Liver (tissue), 9 donors: Measurements from ENCODE around the gene SPEG. TPM values are rescaled to one million over a fixed set of nuclear protein-coding genes. Genes with fewer than 3 reads are reported as not detected.

ENCODE experiments used
- DNase-seq: peaks from one replicate; pipeline ENCODE4 v3.0.0-alpha.2; 2017; ENCODE audit warnings: low spot score
- H3K27ac ChIP-seq, 2 donors: one replicate each; pipeline ENCODE4 v1.7.0; 2013; ENCODE audit warnings: inconsistent platforms in 2 of 2, low read length in 2 of 2, control low read depth in 1 of 2, low read depth in 1 of 2, mild to moderate bottlenecking in 1 of 2
- H3K27me3 ChIP-seq, 4 donors: one replicate each; pipeline versions ENCODE4 v1.6.1 to v1.7.0; 2013; ENCODE audit warnings: low read length in 3 of 4, inconsistent platforms in 1 of 4, mild to moderate bottlenecking in 1 of 4, moderate library complexity in 1 of 4; ENCODE audit not compliant: control insufficient read depth in 4 of 4, insufficient read depth in 4 of 4
- H3K36me3 ChIP-seq, 4 donors: one replicate each; pipeline versions ENCODE4 v1.6.1 to v1.7.0; 2013; ENCODE audit warnings: low read length in 3 of 4, mild to moderate bottlenecking in 3 of 4, low read depth in 1 of 4, moderate library complexity in 1 of 4; ENCODE audit not compliant: control insufficient read depth in 4 of 4, insufficient read depth in 3 of 4
- H3K4me1 ChIP-seq, 4 donors: one replicate each; pipeline versions ENCODE4 v1.6.1 to v1.7.0; 2013; ENCODE audit warnings: low read length in 3 of 4, mild to moderate bottlenecking in 3 of 4, moderate library complexity in 1 of 4; ENCODE audit not compliant: control insufficient read depth in 4 of 4, insufficient read depth in 4 of 4
- H3K4me3 ChIP-seq, 3 donors: one replicate each; pipeline versions ENCODE4 v1.6.1 to v1.7.0; 2013; ENCODE audit warnings: low read length in 3 of 3, control low read depth in 1 of 3, low read depth in 1 of 3, mild to moderate bottlenecking in 1 of 3
- H3K9ac ChIP-seq, 2 donors: one replicate each; pipeline ENCODE4 v1.7.0; 2013; ENCODE audit warnings: low read length in 2 of 2, mild to moderate bottlenecking in 2 of 2, moderate library complexity in 2 of 2, control low read depth in 1 of 2, low read depth in 1 of 2
- H3K9me3 ChIP-seq, 4 donors: one replicate each; pipeline versions ENCODE4 v1.6.1 to v1.7.0; 2013; ENCODE audit warnings: low read length in 3 of 4; ENCODE audit not compliant: control insufficient read depth in 4 of 4
- ATF3 ChIP-seq: IDR thresholded peaks from 2 replicates; pipeline ENCODE4 v1.6.1; 2016; ENCODE audit warnings: antibody characterized with exemption
- CTCF ChIP-seq: fragments of 150-350 bp; IDR thresholded peaks from 2 replicates; pipeline ENCODE4 v1.5.1; 2017; ENCODE audit warnings: improper control_type of control experiment, low read depth, low read length; ENCODE audit not compliant: missing input control
- EGR1 ChIP-seq, 2 donors: IDR thresholded peaks; 2 replicates each; pipeline ENCODE4 v1.6.1; 2016 to 2018; ENCODE audit warnings: antibody characterized with exemption in 2 of 2, low read depth in 2 of 2
- FOXA1 ChIP-seq: IDR thresholded peaks from 2 replicates; pipeline ENCODE4 v1.6.1; 2016; ENCODE audit warnings: antibody characterized with exemption
- FOXA2 ChIP-seq: IDR thresholded peaks from 2 replicates; pipeline ENCODE4 v1.6.1; 2016; ENCODE audit warnings: antibody characterized with exemption
- GABPA ChIP-seq, 2 donors: IDR thresholded peaks in 1 of 2; conservative IDR thresholded peaks in 1 of 2; 2 replicates each; pipeline ENCODE4 v1.6.1; 2016; ENCODE audit warnings: antibody characterized with exemption in 2 of 2, mild to moderate bottlenecking in 1 of 2, moderate library complexity in 1 of 2
- HNF4A ChIP-seq, 2 donors: conservative IDR thresholded peaks; 2 replicates each; pipeline ENCODE4 v1.6.1; 2016; ENCODE audit warnings: antibody characterized with exemption in 2 of 2, mild to moderate bottlenecking in 2 of 2
- HNF4G ChIP-seq: IDR thresholded peaks from 2 replicates; pipeline ENCODE4 v1.6.1; 2016; ENCODE audit warnings: antibody characterized with exemption
- JUND ChIP-seq, 2 donors: IDR thresholded peaks; 2 replicates each; pipeline ENCODE4 v1.6.1; 2016; ENCODE audit warnings: antibody characterized with exemption in 2 of 2
- MAX ChIP-seq: IDR thresholded peaks from 2 replicates; pipeline ENCODE4 v1.6.1; 2016; ENCODE audit warnings: antibody characterized with exemption
- NR2F2 ChIP-seq: IDR thresholded peaks from 2 replicates; pipeline ENCODE4 v1.6.1; 2016; ENCODE audit warnings: antibody characterized with exemption
- RAD21 ChIP-seq, 2 donors: IDR thresholded peaks; 2 replicates each; pipeline ENCODE4 v1.6.1; 2016; ENCODE audit warnings: antibody characterized with exemption in 2 of 2, mild to moderate bottlenecking in 2 of 2
- REST ChIP-seq: IDR thresholded peaks from 2 replicates; pipeline ENCODE4 v1.6.1; 2016; ENCODE audit warnings: antibody characterized with exemption, mild to moderate bottlenecking
- RXRA ChIP-seq, 2 donors: IDR thresholded peaks; 2 replicates each; pipeline ENCODE4 v1.6.1; 2017 to 2018; ENCODE audit warnings: antibody characterized with exemption in 2 of 2, mild to moderate bottlenecking in 1 of 2
- SP1 ChIP-seq: IDR thresholded peaks from 2 replicates; pipeline ENCODE4 v1.6.1; 2018; ENCODE audit warnings: antibody characterized with exemption, mild to moderate bottlenecking
- TAF1 ChIP-seq: conservative IDR thresholded peaks from 2 replicates; pipeline ENCODE4 v1.6.1; 2016; ENCODE audit warnings: antibody characterized with exemption, mild to moderate bottlenecking
- YY1 ChIP-seq: IDR thresholded peaks from 2 replicates; pipeline ENCODE4 v1.6.1; 2016; ENCODE audit warnings: antibody characterized with exemption, mild to moderate bottlenecking
- ZBTB33 ChIP-seq: IDR thresholded peaks from 2 replicates; pipeline ENCODE4 v1.6.1; 2016; ENCODE audit warnings: antibody characterized with exemption
- WGBS: extraction: QIAGEN DNeasy Blood & Tissue Kit; methylation state at CpG from one replicate; pipeline ENCODE4 v1.1.7; 2013; 5-methylcytosine and 5-hydroxymethylcytosine counted together
- polyA plus RNA-seq, 2 donors: library from polyadenylated mRNA; stranded (reverse) in 1 of 2; unstranded in 1 of 2; fragments of 200-250 nt in 1 of 2; fragments of >200 nt in 1 of 2; fragmentation: Nextera tagmentation in 1 of 2; extraction: Ambion mirVana in 1 of 2; gene quantifications; one replicate each; pipeline versions ENCODE4 v1.2.1 to v1.2.3, GENCODE V29; 2013 to 2015
- total RNA-seq, 2 donors: library from RNA; depleted of rRNA; stranded (reverse); fragments of >200 nt; gene quantifications; one replicate each; pipeline ENCODE4 v1.2.3, GENCODE V29; 2014
- donor health status: healthy.
- donor health status: healthy.
- donor health status: healthy.
- donor health status: healthy.
- donor health status: healthy.

The SPEG gene
- under 1 TPM; 0.51 to 0.75 TPM for total RNA-seq
- polyA plus RNA-seq = under 1 TPM; 0.57 to 0.96 TPM

- Histone ChIP-seq H3K27me3 (peaks cover 0 to 7% (median 4%) of the 10 kb centered on the region in 4 donors), H3K4me3 (peak within 1 kb of the TSS in 1 of 3 donors; percentile 16), H3K36me3 (no peaks in the 10 kb centered on the region), H3K4me1 (peaks cover 0 to 5% (median 2%) of the 10 kb centered on the region in 4 donors), H3K9ac (no peak within 1 kb of the TSS), H3K27ac (no peak within 1 kb of the TSS), H3K9me3 (no peaks in the 10 kb centered on the region)
- 11% methylated on average over 77 of the region's 77 CpGs for WGBS
- TF ChIP-seq RXRA (IDR thresholded peaks at IDR 0.05) = no peak
- TF ChIP-seq FOXA1 = no peak
- TF ChIP-seq HNF4G = no peak
- no peak for TF ChIP-seq CTCF
- no peak for TF ChIP-seq TAF1
- TF ChIP-seq HNF4A (conservative IDR thresholded peaks at IDR 0.05) = no peak
- no peak for TF ChIP-seq ZBTB33
- no peak for TF ChIP-seq JUND (IDR thresholded peaks at IDR 0.05)
- TF ChIP-seq MAX = no peak
- TF ChIP-seq SP1 = no peak
- TF ChIP-seq ATF3 = no peak
- TF ChIP-seq NR2F2 = no peak
- TF ChIP-seq RAD21 (IDR thresholded peaks at IDR 0.05) = no peak
- TF ChIP-seq YY1 = no peak
- TF ChIP-seq EGR1 (IDR thresholded peaks at IDR 0.05; ENCODE audit: low read depth in 2 of 2) = no peak
- TF ChIP-seq GABPA (IDR thresholded peaks at IDR 0.05 in 1 of 2, conservative IDR thresholded peaks at IDR 0.05 in 1 of 2) = no peak
- TF ChIP-seq FOXA2 = no peak
- no peak for TF ChIP-seq REST
- DNase-seq = no peak
These were observed at the start of gene SPEG for GRCh38 chr2:219434718-219435525. TSS of gene SPEG (plus strand) at chr2:219434843. CDS start at chr2:219434978, 135 bp downstream.
